ENCODE data around the gene SLC25A25. TPM values are rescaled to one million over a fixed set of nuclear protein-coding genes. Genes with fewer than 3 reads are reported as not detected.
A peak's percentile ranks its signal among the peaks of the same experiment; 100 is the strongest.

Gene SLC25A25
- total and polyA plus RNA-seq, 5 donors, result 5.8 to 16.1 (median 6.7) TPM

GRCh38 chr9:128099932-128100491, 32.0 kb downstream of the SLC25A25 start:
- no peaks in the 10 kb centered on the region for H3K9me3 ChIP-seq (ENCODE audit: control insufficient read depth, low read length)
- ATAC-seq (peak in 1 of 2 donors; percentile 53), DNase-seq (peak in 2 of 3 donors; percentile 59 to 67)
- H3K27me3 ChIP-seq (ENCODE audit: control insufficient read depth, insufficient read depth), result no peaks in the 10 kb centered on the region
- H3K27ac ChIP-seq (ENCODE audit: low read length), result peak overlapping the region; percentile 100
- 54% methylated on average over 16 of the region's 16 CpGs for WGBS
- intact Hi-C loops (cut with DNase I), result no loop called here
- H3K4me3 ChIP-seq (ENCODE audit: low read length), result no peak overlapping the region
- H3K4me1 ChIP-seq (ENCODE audit: control insufficient read depth, insufficient read depth, low read length), result peaks cover 30% of the 10 kb centered on the region

GRCh38 chr9:128100581-128100980, 32.5 kb downstream of the SLC25A25 start:
- intact Hi-C loops (cut with DNase I), result no loop called here
- no peaks in the 10 kb centered on the region for H3K9me3 ChIP-seq (ENCODE audit: control insufficient read depth, low read length)
- no peak for ATAC-seq
- H3K4me3 ChIP-seq (ENCODE audit: low read length), result no peak overlapping the region
- H3K27ac ChIP-seq (ENCODE audit: low read length), result peak overlapping the region; percentile 100
- peaks cover 27% of the 10 kb centered on the region for H3K4me1 ChIP-seq (ENCODE audit: control insufficient read depth, insufficient read depth, low read length)
- DNase-seq, result peak in 1 of 3 donors; percentile 44
- no peaks in the 10 kb centered on the region for H3K27me3 ChIP-seq (ENCODE audit: control insufficient read depth, insufficient read depth)
- WGBS, result 81% methylated on average over 10 of the region's 10 CpGs

GRCh38 chr9:128101231-128101661, 33.2 kb downstream of the SLC25A25 start:
- Histone ChIP-seq H3K4me3 (ENCODE audit: low read length) (no peak overlapping the region), H3K27me3 (ENCODE audit: control insufficient read depth, insufficient read depth) (no peaks in the 10 kb centered on the region), H3K9me3 (ENCODE audit: control insufficient read depth, low read length) (no peaks in the 10 kb centered on the region), H3K27ac (ENCODE audit: low read length) (peak overlapping the region; percentile 6), H3K4me1 (ENCODE audit: control insufficient read depth, insufficient read depth, low read length) (peaks cover 27% of the 10 kb centered on the region)
- DNase-seq (peak in 1 of 3 donors; percentile 49), ATAC-seq (no peak)
- intact Hi-C loops (cut with DNase I), result no loop called here
- WGBS, result 78% methylated on average over 12 of the region's 12 CpGs

GRCh38 chr9:128101690-128102089, 33.7 kb downstream of the SLC25A25 start:
- Histone ChIP-seq H3K27me3 (ENCODE audit: control insufficient read depth, insufficient read depth) (no peaks in the 10 kb centered on the region), H3K27ac (ENCODE audit: low read length) (peak overlapping the region; percentile 21), H3K4me1 (ENCODE audit: control insufficient read depth, insufficient read depth, low read length) (peaks cover 27% of the 10 kb centered on the region), H3K4me3 (ENCODE audit: low read length) (no peak overlapping the region), H3K9me3 (ENCODE audit: control insufficient read depth, low read length) (no peaks in the 10 kb centered on the region)
- ATAC-seq (peak in 1 of 2 donors; percentile 35), DNase-seq (peak; percentile 78 to 86 (median 81))
- WGBS, result 58% methylated on average over 20 of the region's 20 CpGs
- intact Hi-C loops (cut with DNase I), result no loop called here

GRCh38 chr9:128102196-128102595, 34.2 kb downstream of the SLC25A25 start:
- Histone ChIP-seq H3K27me3 (ENCODE audit: control insufficient read depth, insufficient read depth) (no peaks in the 10 kb centered on the region), H3K4me1 (ENCODE audit: control insufficient read depth, insufficient read depth, low read length) (peaks cover 26% of the 10 kb centered on the region), H3K9me3 (ENCODE audit: control insufficient read depth, low read length) (no peaks in the 10 kb centered on the region), H3K27ac (ENCODE audit: low read length) (no peak overlapping the region), H3K4me3 (ENCODE audit: low read length) (no peak overlapping the region)
- DNase-seq, result no peak
- ATAC-seq, result no peak
- 84% methylated on average over 13 of the region's 13 CpGs for WGBS
- intact Hi-C loops (cut with DNase I), result no loop called here

- 88% methylated on average over 23 of the region's 23 CpGs for WGBS
- Histone ChIP-seq H3K4me3 (ENCODE audit: low read length) (no peak overlapping the region), H3K4me1 (ENCODE audit: control insufficient read depth, insufficient read depth, low read length) (peaks cover 22% of the 10 kb centered on the region), H3K9me3 (ENCODE audit: control insufficient read depth, low read length) (no peaks in the 10 kb centered on the region), H3K27ac (ENCODE audit: low read length) (peak overlapping the region; percentile 24), H3K27me3 (ENCODE audit: control insufficient read depth, insufficient read depth) (no peaks in the 10 kb centered on the region)
- intact Hi-C loops (cut with DNase I), result no loop called here
- DNase-seq, result no peak
- ATAC-seq, result no peak
Observed at GRCh38 chr9:128102861-128103588, 35.0 kb downstream of the SLC25A25 start.

GRCh38 chr9:128103589-128103962, 35.5 kb downstream of the SLC25A25 start:
- H3K4me1 ChIP-seq (ENCODE audit: control insufficient read depth, insufficient read depth, low read length), result peaks cover 21% of the 10 kb centered on the region
- WGBS, result 76% methylated on average over 8 of the region's 8 CpGs
- intact Hi-C loops (cut with DNase I), result no loop called here
- DNase-seq (no peak), ATAC-seq (no peak)
- H3K27ac ChIP-seq (ENCODE audit: low read length), result peak overlapping the region; percentile 24
- H3K4me3 ChIP-seq (ENCODE audit: low read length), result no peak overlapping the region
- H3K9me3 ChIP-seq (ENCODE audit: control insufficient read depth, low read length), result no peaks in the 10 kb centered on the region
- H3K27me3 ChIP-seq (ENCODE audit: control insufficient read depth, insufficient read depth), result no peaks in the 10 kb centered on the region

GRCh38 chr9:128104171-128104618, 36.2 kb downstream of the SLC25A25 start:
- H3K9me3 ChIP-seq (ENCODE audit: control insufficient read depth, low read length), result no peaks in the 10 kb centered on the region
- peaks cover 19% of the 10 kb centered on the region for H3K4me1 ChIP-seq (ENCODE audit: control insufficient read depth, insufficient read depth, low read length)
- 75% methylated on average over 6 of the region's 6 CpGs for WGBS
- no peak overlapping the region for H3K27ac ChIP-seq (ENCODE audit: low read length)
- no peak overlapping the region for H3K4me3 ChIP-seq (ENCODE audit: low read length)
- H3K27me3 ChIP-seq (ENCODE audit: control insufficient read depth, insufficient read depth), result no peaks in the 10 kb centered on the region
- no peak for DNase-seq
- no peak for ATAC-seq
- intact Hi-C loops (cut with DNase I), result no loop called here

- intact Hi-C loops (cut with DNase I), result no loop called here
- peaks cover 6% of the 10 kb centered on the region for H3K4me1 ChIP-seq (ENCODE audit: control insufficient read depth, insufficient read depth, low read length)
Observed at GRCh38 chr9:128105538-128106175, 37.6 kb downstream of the SLC25A25 start.

GRCh38 chr9:128106181-128106939, 38.3 kb downstream of the SLC25A25 start:
- WGBS, result 94% methylated on average over 23 of the region's 23 CpGs
- Histone ChIP-seq H3K4me3 (ENCODE audit: low read length) (no peak overlapping the region), H3K9me3 (ENCODE audit: control insufficient read depth, low read length) (no peaks in the 10 kb centered on the region), H3K27me3 (ENCODE audit: control insufficient read depth, insufficient read depth) (no peaks in the 10 kb centered on the region), H3K27ac (ENCODE audit: low read length) (no peak overlapping the region), H3K4me1 (ENCODE audit: control insufficient read depth, insufficient read depth, low read length) (peaks cover 3% of the 10 kb centered on the region)
- intact Hi-C loops (cut with DNase I), result no loop called here
- no peak for ATAC-seq
- DNase-seq, result peak in 1 of 3 donors; percentile 51

More at GRCh38 chr9:128105538-128106175, 37.6 kb downstream of the SLC25A25 start:
- Histone ChIP-seq H3K9me3 (ENCODE audit: control insufficient read depth, low read length) (no peaks in the 10 kb centered on the region), H3K4me3 (ENCODE audit: low read length) (no peak overlapping the region), H3K27me3 (ENCODE audit: control insufficient read depth, insufficient read depth) (no peaks in the 10 kb centered on the region), H3K27ac (ENCODE audit: low read length) (no peak overlapping the region)
- WGBS, result 90% methylated on average over 21 of the region's 21 CpGs
- ATAC-seq (no peak), DNase-seq (peak in 1 of 3 donors; percentile 42)
